Skeletal muscle satellite cell (primary cell): ENCODE data around the gene DESI1. TPM values are rescaled to one million over a fixed set of nuclear protein-coding genes. Genes with fewer than 3 reads are reported as not detected.

Experiments used
- H3K27me3 ChIP-seq: 2 replicates; pipeline ENCODE4 v1.7.0; 2013; ENCODE audit warnings: low read length; ENCODE audit not compliant: control insufficient read depth, insufficient read depth
- H3K36me3 ChIP-seq: 2 replicates; pipeline ENCODE4 v1.7.0; 2013; ENCODE audit warnings: mild to moderate bottlenecking, control low read depth, low read length; ENCODE audit not compliant: insufficient read depth
- H3K4me1 ChIP-seq: 2 replicates; pipeline ENCODE4 v1.7.0; 2013; ENCODE audit warnings: low read length; ENCODE audit not compliant: control insufficient read depth, insufficient read depth
- H3K4me2 ChIP-seq: 2 replicates; pipeline ENCODE4 v1.7.0; 2013; ENCODE audit warnings: mild to moderate bottlenecking, low read length
- H3K4me3 ChIP-seq: 2 replicates; pipeline ENCODE4 v1.7.0; 2013; ENCODE audit warnings: low read length
- H3K9ac ChIP-seq: 2 replicates; pipeline ENCODE4 v1.7.0; 2013; ENCODE audit warnings: mild to moderate bottlenecking, low read depth, low read length, moderate library complexity
- H3K9me3 ChIP-seq: replicated peaks from 2 replicates; pipeline ENCODE4 v1.7.0; 2013; ENCODE audit warnings: mild to moderate bottlenecking, control low read depth, low read length
- small RNA-seq: library from RNA; depleted of rRNA; stranded (forward); fragments of <200 nt; gene quantifications from one replicate; pipeline ENCODE3, GENCODE V24; 2012

DESI1 gene

GRCh38 chr22:41555325-41555982 lies 65.4 kb downstream of the DESI1 start:
- Histone ChIP-seq H3K9me3 (no peaks in the 10 kb centered on the region), H3K4me3 (no peak overlapping the region), H3K36me3 (no peaks in the 10 kb centered on the region), H3K4me1 (peaks cover 28% of the 10 kb centered on the region), H3K9ac (no peak overlapping the region), H3K4me2 (no peak overlapping the region), H3K27me3 (no peaks in the 10 kb centered on the region)

GRCh38 chr22:41551877-41552582 lies 68.8 kb downstream of the DESI1 start:
- H3K36me3 ChIP-seq: no peaks in the 10 kb centered on the region
- no peak overlapping the region for H3K4me3 ChIP-seq
- peaks cover 13% of the 10 kb centered on the region for H3K4me1 ChIP-seq
- H3K9ac ChIP-seq: no peak overlapping the region
- H3K27me3 ChIP-seq: no peaks in the 10 kb centered on the region
- no peak overlapping the region for H3K4me2 ChIP-seq
- H3K9me3 ChIP-seq: no peaks in the 10 kb centered on the region

GRCh38 chr22:41550952-41551491 lies 69.8 kb downstream of the DESI1 start:
- no peak overlapping the region for H3K4me3 ChIP-seq
- no peak overlapping the region for H3K4me2 ChIP-seq
- peaks cover 4% of the 10 kb centered on the region for H3K4me1 ChIP-seq
- H3K9me3 ChIP-seq: no peaks in the 10 kb centered on the region
- no peak overlapping the region for H3K9ac ChIP-seq
- no peaks in the 10 kb centered on the region for H3K27me3 ChIP-seq
- no peaks in the 10 kb centered on the region for H3K36me3 ChIP-seq

GRCh38 chr22:41548830-41549211 lies 72.0 kb downstream of the DESI1 start:
- no peaks in the 10 kb centered on the region for H3K36me3 ChIP-seq
- H3K27me3 ChIP-seq: no peaks in the 10 kb centered on the region
- no peaks in the 10 kb centered on the region for H3K9me3 ChIP-seq
- H3K4me1 ChIP-seq: peaks cover 9% of the 10 kb centered on the region
- no peak overlapping the region for H3K4me2 ChIP-seq
- H3K4me3 ChIP-seq: no peak overlapping the region
- H3K9ac ChIP-seq: no peak overlapping the region

Small RNA genes within 50 kb of the gene (small RNA-seq; reads per million reads assigned to genes)
- gene RF00019: not detected
